ENCODE measurements around the gene SETDB1.

SETDB1 gene

DNA sequence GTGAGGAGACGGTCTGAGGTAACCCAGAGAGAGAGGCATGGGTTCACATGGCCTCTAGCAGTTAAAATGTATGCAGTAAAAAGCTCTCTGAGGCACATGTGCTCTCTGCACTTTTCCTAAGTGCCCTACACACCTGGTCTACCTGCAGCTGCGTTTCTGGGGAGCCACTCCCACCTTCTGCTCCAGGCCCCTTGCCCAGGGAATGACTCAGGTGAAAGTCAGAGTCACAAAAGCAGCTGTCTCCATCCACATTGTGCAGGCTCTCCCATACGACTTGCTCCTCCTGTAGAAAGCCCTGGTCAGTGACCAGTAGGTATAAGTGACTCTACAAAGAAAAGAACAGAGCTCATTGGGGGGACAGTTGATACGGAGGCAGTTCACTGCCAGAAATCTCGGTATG, 71.8 kb downstream of the SETDB1 start:
- DNase-seq (ENCODE audit: low spot score) (no peak), ATAC-seq (ENCODE audit: low read depth) (peak; percentile 48)
- TF ChIP-seq CTCF (IDR thresholded peaks at IDR 0.05; ENCODE audit: poor library complexity, severe bottlenecking), result no peak
- no peak overlapping the region for H3K4me3 ChIP-seq (ENCODE audit: severe bottlenecking)
- H3K9me3 ChIP-seq (ENCODE audit: severe bottlenecking), result no peaks in the 10 kb centered on the region
- H3K27ac ChIP-seq (ENCODE audit: poor library complexity, severe bottlenecking), result no peak overlapping the region
- peaks cover 5% of the 10 kb centered on the region; the same call in 1 of the 2 replicates for H3K36me3 ChIP-seq (ENCODE audit: low read depth)
- no peaks in the 10 kb centered on the region for H3K27me3 ChIP-seq (ENCODE audit: insufficient read depth, poor library complexity, severe bottlenecking)
- H3K4me1 ChIP-seq (ENCODE audit: insufficient read depth, poor library complexity, severe bottlenecking), result no peaks in the 10 kb centered on the region

DNA sequence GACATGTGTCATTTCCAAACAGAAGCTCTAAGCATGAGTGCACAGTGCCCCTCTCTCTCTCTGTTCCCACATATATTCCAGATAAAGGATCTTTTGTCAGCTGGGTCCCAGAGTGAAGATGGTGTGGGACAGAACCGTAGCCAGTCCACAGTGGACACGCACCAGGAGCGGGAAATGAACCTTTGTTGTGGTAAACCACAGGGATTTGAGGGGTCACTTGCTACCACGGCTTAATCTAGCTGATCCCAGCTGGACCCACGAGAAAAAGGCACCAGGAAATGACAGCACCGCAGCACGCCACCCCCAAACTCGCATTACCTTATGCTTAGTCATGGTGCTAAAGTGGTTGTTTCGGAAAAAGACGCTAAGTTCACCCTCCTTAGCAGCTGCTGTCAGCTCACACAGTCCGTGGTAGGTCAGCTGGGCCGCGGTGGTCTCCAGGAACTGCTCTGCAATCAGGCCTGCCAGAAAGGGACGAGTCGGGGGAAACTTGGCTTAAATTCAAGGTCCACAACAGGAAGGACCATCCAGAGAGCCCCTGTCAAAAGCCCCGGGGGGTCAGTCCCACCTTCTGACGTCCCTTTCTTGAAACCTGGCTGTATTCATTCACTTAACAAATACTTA, 73.0 kb downstream of the SETDB1 start:
- Histone ChIP-seq H3K4me3 (ENCODE audit: severe bottlenecking) (no peak overlapping the region), H3K9me3 (ENCODE audit: severe bottlenecking) (no peaks in the 10 kb centered on the region), H3K36me3 (ENCODE audit: low read depth) (peaks cover 5% of the 10 kb centered on the region; the same call in 1 of the 2 replicates), H3K27ac (ENCODE audit: poor library complexity, severe bottlenecking) (no peak overlapping the region), H3K27me3 (ENCODE audit: insufficient read depth, poor library complexity, severe bottlenecking) (no peaks in the 10 kb centered on the region), H3K4me1 (ENCODE audit: insufficient read depth, poor library complexity, severe bottlenecking) (peaks cover 3% of the 10 kb centered on the region)
- TF ChIP-seq CTCF (IDR thresholded peaks at IDR 0.05; ENCODE audit: poor library complexity, severe bottlenecking), result no peak
- DNase-seq (ENCODE audit: low spot score) (no peak), ATAC-seq (ENCODE audit: low read depth) (no peak)

DNA sequence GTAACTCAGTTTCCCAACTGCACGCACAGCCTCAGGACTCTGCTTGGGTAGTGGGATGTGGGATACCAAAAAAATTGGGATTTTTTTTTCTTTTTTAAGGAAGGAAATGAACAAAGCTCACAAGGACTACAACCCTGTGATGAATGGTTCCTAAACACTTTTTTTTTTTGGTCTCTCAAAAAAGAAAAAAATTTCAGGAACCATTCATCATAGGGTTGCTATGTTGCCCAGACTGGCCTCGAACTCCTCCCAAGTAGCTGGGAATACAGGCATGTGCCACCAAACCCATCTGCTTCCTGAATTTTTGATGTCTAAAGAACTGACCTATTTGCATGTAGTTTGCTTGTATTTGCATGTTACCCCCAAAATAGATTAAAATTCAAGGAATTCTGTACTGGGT, 73.8 kb downstream of the SETDB1 start:
- DNase-seq (ENCODE audit: low spot score) (no peak), ATAC-seq (ENCODE audit: low read depth) (no peak)
- Histone ChIP-seq H3K4me3 (ENCODE audit: severe bottlenecking) (no peak overlapping the region), H3K9me3 (ENCODE audit: severe bottlenecking) (no peaks in the 10 kb centered on the region), H3K36me3 (ENCODE audit: low read depth) (peaks cover 5% of the 10 kb centered on the region; the same call in 1 of the 2 replicates), H3K4me1 (ENCODE audit: insufficient read depth, poor library complexity, severe bottlenecking) (peaks cover 9% of the 10 kb centered on the region), H3K27me3 (ENCODE audit: insufficient read depth, poor library complexity, severe bottlenecking) (no peaks in the 10 kb centered on the region), H3K27ac (ENCODE audit: poor library complexity, severe bottlenecking) (no peak overlapping the region)
- no peak for TF ChIP-seq CTCF (IDR thresholded peaks at IDR 0.05; ENCODE audit: poor library complexity, severe bottlenecking)

DNA sequence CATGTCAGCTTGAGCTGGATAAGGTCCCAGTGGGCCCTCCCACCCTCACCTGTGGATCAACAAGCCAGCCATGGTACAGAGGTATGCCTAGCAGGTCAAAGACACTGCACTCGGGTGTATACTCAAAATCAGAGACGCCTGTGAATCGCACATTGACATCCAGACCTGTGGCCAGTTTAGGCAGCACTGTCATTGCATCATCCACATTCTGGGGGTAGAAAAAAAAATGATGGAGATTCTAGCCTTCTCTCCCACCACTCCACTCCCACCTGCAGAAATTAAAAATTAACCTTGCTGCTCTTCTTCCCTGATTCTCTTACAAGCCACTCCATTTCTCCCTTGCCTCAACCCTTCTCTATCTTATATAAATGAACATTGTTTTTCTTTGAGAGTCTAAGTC, 74.2 kb downstream of the SETDB1 start:
- H3K36me3 ChIP-seq (ENCODE audit: low read depth), result peaks cover 5% of the 10 kb centered on the region; the same call in 1 of the 2 replicates

More for the DNA sequence above, 74.2 kb downstream of the SETDB1 start:
- ATAC-seq (ENCODE audit: low read depth) (no peak), DNase-seq (ENCODE audit: low spot score) (no peak)
- no peak for TF ChIP-seq CTCF (IDR thresholded peaks at IDR 0.05; ENCODE audit: poor library complexity, severe bottlenecking)
- Histone ChIP-seq H3K27ac (ENCODE audit: poor library complexity, severe bottlenecking) (no peak overlapping the region), H3K27me3 (ENCODE audit: insufficient read depth, poor library complexity, severe bottlenecking) (no peaks in the 10 kb centered on the region), H3K4me1 (ENCODE audit: insufficient read depth, poor library complexity, severe bottlenecking) (peaks cover 11% of the 10 kb centered on the region), H3K9me3 (ENCODE audit: severe bottlenecking) (no peaks in the 10 kb centered on the region), H3K4me3 (ENCODE audit: severe bottlenecking) (no peak overlapping the region)

All from RWPE2 (cell line).